Hematopoietic multipotent progenitor cell (in vitro differentiated cells): Measurements from ENCODE around the gene GSTO2. TPM values are rescaled to one million over a fixed set of nuclear protein-coding genes. Genes with fewer than 3 reads are reported as not detected.

ENCODE experiments used
- DNase-seq, 3 donors: peaks; one replicate each; pipeline ENCODE4 v3.0.0-alpha.2; 2011 to 2015; ENCODE audit warnings: low read depth in 2 of 3, low spot score in 2 of 3
- total RNA-seq: library from RNA; depleted of rRNA; stranded (reverse); fragments of >200 nt; gene quantifications from one replicate; pipeline ENCODE4 v1.2.3, GENCODE V29; 2012

GSTO2 gene
- total RNA-seq, 1 donor, result 5.7 TPM

GRCh38 chr10:104277785-104278184 lies 8.8 kb downstream of the GSTO2 start:
- no peak for DNase-seq

GRCh38 chr10:104279550-104280259 lies 10.7 kb downstream of the GSTO2 start:
- DNase-seq, result no peak

- no peak for DNase-seq
Observed at GRCh38 chr10:104281694-104282093, 12.7 kb downstream of the GSTO2 start.

GRCh38 chr10:104284846-104285245 lies 15.9 kb downstream of the GSTO2 start:
- DNase-seq, result no peak

- no peak for DNase-seq
Observed at GRCh38 chr10:104286939-104287338, 18.0 kb downstream of the GSTO2 start.

- no peak for DNase-seq
Observed at GRCh38 chr10:104288355-104288754, 19.4 kb downstream of the GSTO2 start.

GRCh38 chr10:104291439-104291951 lies 22.5 kb downstream of the GSTO2 start:
- DNase-seq, result peak; percentile 78 to 91 (median 87)

GRCh38 chr10:104293011-104293410 lies 24.0 kb downstream of the GSTO2 start:
- DNase-seq, result no peak

GRCh38 chr10:104293781-104294321 lies 24.9 kb downstream of the GSTO2 start:
- DNase-seq, result no peak

GRCh38 chr10:104296687-104297436 lies 27.9 kb downstream of the GSTO2 start:
- no peak for DNase-seq

- DNase-seq, result peak in 2 of 3 donors; percentile 39 to 68
Observed at GRCh38 chr10:104297697-104298660, 29.0 kb downstream of the GSTO2 start.

- no peak for DNase-seq
Observed at GRCh38 chr10:104299031-104299904, 30.3 kb downstream of the GSTO2 start.

GRCh38 chr10:104300002-104300735 lies 31.2 kb downstream of the GSTO2 start:
- DNase-seq, result no peak

GRCh38 chr10:104300736-104301292 lies 31.8 kb downstream of the GSTO2 start:
- no peak for DNase-seq

- no peak for DNase-seq
Observed at GRCh38 chr10:104301907-104302690, 33.1 kb downstream of the GSTO2 start.

GRCh38 chr10:104303594-104304355 lies 34.8 kb downstream of the GSTO2 start:
- no peak for DNase-seq

- DNase-seq, result no peak
Observed at GRCh38 chr10:104304356-104304745, 35.4 kb downstream of the GSTO2 start.
